ENCODE measurements around the gene ZNF214.

- TF ChIP-seq CTCF (IDR thresholded peaks at IDR 0.05) = no peak
- no peak for TF ChIP-seq POLR2AphosphoS5 (IDR thresholded peaks at IDR 0.05)
- TF ChIP-seq POLR2A (IDR thresholded peaks at IDR 0.05; ENCODE audit: low read depth) = no peak
- no peak for TF ChIP-seq EP300 (IDR thresholded peaks at IDR 0.05)
Measured at GRCh38 chr11:6968816-6969215, 51.3 kb downstream of the ZNF214 start.
